Posterior cingulate gyrus (tissue), 11 donors: Measurements from ENCODE around the gene GALNT7.

ENCODE experiments used
- DNase-seq, 10 donors: peaks; one replicate each; pipeline versions ENCODE4 v3.0.0 to v3.0.0-alpha.2; 2020 to 2021; ENCODE audit warnings: mixed read lengths in 3 of 10
- intact Hi-C: fragments of 100-400 bp; cut with DNase I; formaldehyde crosslinking; loops from one replicate; pipeline ENCODE4 v1.15.1; 2023

GALNT7 gene

GRCh38 chr4:173256825-173257224 is 88.2 kb downstream of the GALNT7 start:
- DNase-seq = no peak
- intact Hi-C loops = loop anchor here (1.0 to 10.0 kb wide), 3 partner anchors 92 to 244 kb away; partner anchors contain the start of gene GALNT7

- intact Hi-C loops = loop anchor here (1.0 to 10.0 kb wide), 3 partner anchors 93 to 245 kb away; partner anchors contain the start of gene GALNT7
- DNase-seq = peak; percentile 39 to 96 (median 76)
These were observed 89.4 kb downstream of the GALNT7 start for GRCh38 chr4:173257732-173258717.

GRCh38 chr4:173258866-173259265 is 90.3 kb downstream of the GALNT7 start:
- intact Hi-C loops = loop anchor here (10.0 kb wide), 1 partner anchor 94 kb away; the partner anchor contains the start of gene GALNT7
- DNase-seq = no peak

GRCh38 chr4:173259310-173259709 is 90.7 kb downstream of the GALNT7 start:
- no peak for DNase-seq
- intact Hi-C loops = loop anchor here (10.0 kb wide), 1 partner anchor 95 kb away; the partner anchor contains the start of gene GALNT7

GRCh38 chr4:173261052-173261451 is 92.4 kb downstream of the GALNT7 start:
- no peak for DNase-seq
- intact Hi-C loops = no loop called here

- intact Hi-C loops = no loop called here
- DNase-seq = no peak
These were observed 93.8 kb downstream of the GALNT7 start for GRCh38 chr4:173262375-173262774.

- DNase-seq = no peak
- intact Hi-C loops = no loop called here
These were observed 95.6 kb downstream of the GALNT7 start for GRCh38 chr4:173264245-173264644.

- intact Hi-C loops = no loop called here
- peak in 6 of 10 donors; percentile 19 to 83 (median 52) for DNase-seq
These were observed 96.1 kb downstream of the GALNT7 start for GRCh38 chr4:173264684-173265185.

GRCh38 chr4:173265751-173266150 is 97.1 kb downstream of the GALNT7 start:
- DNase-seq = no peak
- intact Hi-C loops = no loop called here

GRCh38 chr4:173267711-173268110 is 99.1 kb downstream of the GALNT7 start:
- intact Hi-C loops = no loop called here
- no peak for DNase-seq

- intact Hi-C loops = no loop called here
These were observed 100.7 kb downstream of the GALNT7 start for GRCh38 chr4:173269280-173269679.

GRCh38 chr4:173270312-173271027 is 101.9 kb downstream of the GALNT7 start:
- DNase-seq = no peak
- intact Hi-C loops = no loop called here

More at GRCh38 chr4:173269280-173269679, 100.7 kb downstream of the GALNT7 start:
- DNase-seq = no peak

- no peak for DNase-seq
- intact Hi-C loops = no loop called here
These were observed 103.7 kb downstream of the GALNT7 start for GRCh38 chr4:173272314-173272713.

- no peak for DNase-seq
- intact Hi-C loops = no loop called here
These were observed 104.4 kb downstream of the GALNT7 start for GRCh38 chr4:173272996-173273395.

- intact Hi-C loops = no loop called here
- no peak for DNase-seq
These were observed 105.3 kb downstream of the GALNT7 start for GRCh38 chr4:173273941-173274340.

GRCh38 chr4:173274744-173275143 is 106.1 kb downstream of the GALNT7 start:
- intact Hi-C loops = no loop called here
- no peak for DNase-seq

GRCh38 chr4:173275150-173275549 is 106.5 kb downstream of the GALNT7 start:
- intact Hi-C loops = no loop called here
- no peak for DNase-seq

- DNase-seq = no peak
- intact Hi-C loops = no loop called here
These were observed 108.7 kb downstream of the GALNT7 start for GRCh38 chr4:173277340-173277739.

- intact Hi-C loops = no loop called here
- no peak for DNase-seq
These were observed 112.4 kb downstream of the GALNT7 start for GRCh38 chr4:173280998-173281397.

GRCh38 chr4:173281406-173282255 is 113.0 kb downstream of the GALNT7 start:
- intact Hi-C loops = no loop called here

More at GRCh38 chr4:173281406-173282255, 113.0 kb downstream of the GALNT7 start:
- no peak for DNase-seq
